Measurements from ENCODE around the gene TXNL4B. TPM values are rescaled to one million over a fixed set of nuclear protein-coding genes. Genes with fewer than 3 reads are reported as not detected.
"Not testable (repeated sequence)": the region's sequence is repeated elsewhere in the genome, so short reads cannot be mapped to it uniquely, and the experiment has no call there.

Gene TXNL4B
- total RNA-seq, 1 donor from 2014 or later = 7.1 TPM

DNA sequence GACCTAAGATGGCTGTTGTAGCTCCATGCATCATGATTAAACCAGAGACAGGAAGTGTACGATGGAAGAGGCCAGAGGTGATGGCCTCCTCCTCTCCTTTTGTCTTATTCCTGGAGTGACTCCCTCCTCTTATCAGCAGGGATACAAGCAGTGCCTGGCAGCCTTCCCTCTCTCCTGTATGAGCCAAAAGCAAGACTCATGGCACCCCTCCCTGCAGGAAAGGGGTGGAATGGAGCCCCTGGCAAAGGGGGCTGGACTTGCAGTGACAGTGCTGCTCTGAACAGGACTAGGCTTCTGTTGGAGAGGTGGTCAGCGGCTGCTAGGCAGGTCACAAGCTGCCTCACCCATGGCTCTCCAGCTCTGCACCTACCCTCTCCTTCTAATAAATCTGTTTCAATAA lies 8.4 kb downstream of the TXNL4B start:
- Mint-ChIP-seq H3K27ac (ENCODE audit: unreplicated experiment) (no peak overlapping the region), H3K4me1 (ENCODE audit: low read depth) (no peaks in the 10 kb centered on the region), H3K27me3 (ENCODE audit: low read depth) (no peaks in the 10 kb centered on the region), H3K9me3 (ENCODE audit: low read depth) (peaks cover 3% of the 10 kb centered on the region), H3K4me3 (ENCODE audit: unreplicated experiment) (no peak overlapping the region), H3K36me3 (ENCODE audit: low read depth) (peaks cover 26% of the 10 kb centered on the region)
- no peak for DNase-seq (ENCODE audit: low spot score)
- TF ChIP-seq, protein P1, sequence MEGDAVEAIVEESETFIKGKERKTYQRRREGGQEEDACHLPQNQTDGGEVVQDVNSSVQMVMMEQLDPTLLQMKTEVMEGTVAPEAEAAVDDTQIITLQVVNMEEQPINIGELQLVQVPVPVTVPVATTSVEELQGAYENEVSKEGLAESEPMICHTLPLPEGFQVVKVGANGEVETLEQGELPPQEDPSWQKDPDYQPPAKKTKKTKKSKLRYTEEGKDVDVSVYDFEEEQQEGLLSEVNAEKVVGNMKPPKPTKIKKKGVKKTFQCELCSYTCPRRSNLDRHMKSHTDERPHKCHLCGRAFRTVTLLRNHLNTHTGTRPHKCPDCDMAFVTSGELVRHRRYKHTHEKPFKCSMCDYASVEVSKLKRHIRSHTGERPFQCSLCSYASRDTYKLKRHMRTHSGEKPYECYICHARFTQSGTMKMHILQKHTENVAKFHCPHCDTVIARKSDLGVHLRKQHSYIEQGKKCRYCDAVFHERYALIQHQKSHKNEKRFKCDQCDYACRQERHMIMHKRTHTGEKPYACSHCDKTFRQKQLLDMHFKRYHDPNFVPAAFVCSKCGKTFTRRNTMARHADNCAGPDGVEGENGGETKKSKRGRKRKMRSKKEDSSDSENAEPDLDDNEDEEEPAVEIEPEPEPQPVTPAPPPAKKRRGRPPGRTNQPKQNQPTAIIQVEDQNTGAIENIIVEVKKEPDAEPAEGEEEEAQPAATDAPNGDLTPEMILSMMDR (IDR thresholded peaks at IDR 0.05) = no peak

DNA sequence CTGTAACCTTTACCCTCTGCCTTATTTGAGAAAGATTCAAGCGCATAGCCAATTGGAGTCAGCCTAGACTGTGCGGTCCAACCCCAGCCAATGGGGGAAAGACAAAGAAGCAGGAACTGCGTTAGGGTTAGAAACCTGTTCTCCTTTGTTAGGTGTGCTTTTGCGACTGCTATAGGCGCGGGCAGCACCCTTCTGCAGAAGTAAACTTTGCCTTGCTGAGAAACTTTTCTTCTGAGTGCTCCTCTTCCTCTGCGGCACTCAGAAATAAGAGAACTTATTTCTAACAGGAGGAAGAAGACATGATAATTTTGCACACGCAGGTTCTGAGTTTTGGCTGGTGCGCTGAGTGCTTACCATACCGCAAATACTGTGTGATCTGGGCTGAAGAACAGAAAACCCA lies 9.0 kb downstream of the TXNL4B start:
- Mint-ChIP-seq H3K4me3 (ENCODE audit: unreplicated experiment) (no peak overlapping the region), H3K27ac (ENCODE audit: unreplicated experiment) (no peak overlapping the region), H3K27me3 (ENCODE audit: low read depth) (no peaks in the 10 kb centered on the region), H3K36me3 (ENCODE audit: low read depth) (peaks cover 24% of the 10 kb centered on the region), H3K9me3 (ENCODE audit: low read depth) (peaks cover 3% of the 10 kb centered on the region), H3K4me1 (ENCODE audit: low read depth) (no peaks in the 10 kb centered on the region)
- no peak for DNase-seq (ENCODE audit: low spot score)
- TF ChIP-seq, protein P1 (IDR thresholded peaks at IDR 0.05) = no peak

DNA sequence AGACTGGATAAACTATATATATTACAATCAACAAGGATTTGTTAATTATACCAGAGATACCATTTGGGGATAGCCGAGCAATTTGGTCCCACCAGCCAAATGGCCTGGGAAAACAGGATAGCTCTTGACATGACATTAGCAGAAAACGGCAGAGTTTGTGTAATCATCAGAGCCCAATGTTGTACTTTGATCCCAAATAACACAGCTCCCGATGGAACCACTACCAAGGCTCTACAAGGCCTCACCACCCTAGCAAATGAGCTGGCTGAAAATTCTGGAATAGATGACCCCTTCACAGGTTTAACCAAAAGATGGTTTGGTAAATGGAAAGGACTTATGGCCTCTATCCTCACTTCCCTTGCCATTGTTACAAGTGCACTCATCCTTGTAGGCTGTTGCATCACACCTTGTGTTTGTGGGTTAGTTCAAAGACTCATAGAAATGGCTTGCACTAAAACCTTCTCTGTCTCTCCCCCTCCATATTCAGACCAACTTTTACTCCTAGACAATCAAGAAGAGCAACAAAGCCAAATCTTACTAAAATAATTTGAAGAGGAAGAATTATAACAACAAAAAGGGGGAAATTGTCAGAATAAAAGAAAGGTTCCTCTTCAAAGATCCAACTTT lies 9.5 kb downstream of the TXNL4B start:
- Mint-ChIP-seq H3K9me3 (ENCODE audit: low read depth) (peaks cover 3% of the 10 kb centered on the region), H3K4me3 (ENCODE audit: unreplicated experiment) (no peak overlapping the region), H3K27me3 (ENCODE audit: low read depth) (no peaks in the 10 kb centered on the region), H3K4me1 (ENCODE audit: low read depth) (no peaks in the 10 kb centered on the region), H3K36me3 (ENCODE audit: low read depth) (peaks cover 23% of the 10 kb centered on the region), H3K27ac (ENCODE audit: unreplicated experiment) (no peak overlapping the region)
- DNase-seq (ENCODE audit: low spot score) = no peak
- TF ChIP-seq, protein P1 (IDR thresholded peaks at IDR 0.05) = no peak

DNA sequence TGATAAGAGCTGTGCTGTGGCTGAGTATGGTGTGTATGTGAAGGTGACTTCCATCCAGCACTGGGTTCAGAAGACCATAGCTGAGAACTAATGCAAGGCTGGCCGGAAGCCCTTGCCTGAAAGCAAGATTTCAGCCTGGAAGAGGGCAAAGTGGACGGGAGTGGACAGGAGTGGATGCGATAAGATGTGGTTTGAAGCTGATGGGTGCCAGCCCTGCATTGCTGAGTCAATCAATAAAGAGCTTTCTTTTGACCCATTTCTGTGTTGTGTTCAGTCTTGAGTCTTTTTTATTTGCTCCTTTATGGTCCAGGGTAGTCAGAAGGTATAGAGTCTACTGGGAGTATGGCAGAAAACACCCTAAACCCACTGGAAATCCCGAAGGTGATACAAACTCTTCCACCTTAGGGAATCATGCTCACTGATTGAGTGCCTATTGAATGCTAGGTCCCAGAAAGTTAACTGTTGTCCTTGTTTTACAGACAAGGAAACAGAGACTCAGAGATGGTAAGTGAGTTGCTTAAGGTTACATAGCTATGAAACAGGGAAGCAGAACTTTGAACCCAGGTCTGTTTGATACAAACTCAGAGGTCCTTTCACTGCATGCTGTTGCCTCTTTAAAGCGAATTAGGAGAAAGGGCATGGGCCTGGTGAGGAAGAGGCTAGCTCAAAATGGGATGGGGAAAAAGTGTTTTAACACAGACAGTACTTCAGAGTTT lies 16.3 kb downstream of the TXNL4B start:
- not testable (repeated sequence) for H3K4me1 Mint-ChIP-seq (ENCODE audit: low read depth); H3K27ac Mint-ChIP-seq (ENCODE audit: unreplicated experiment); H3K4me3 Mint-ChIP-seq (ENCODE audit: unreplicated experiment); H3K36me3 Mint-ChIP-seq (ENCODE audit: low read depth); DNase-seq (ENCODE audit: low spot score); H3K9me3 Mint-ChIP-seq (ENCODE audit: low read depth); H3K27me3 Mint-ChIP-seq (ENCODE audit: low read depth)

DNA sequence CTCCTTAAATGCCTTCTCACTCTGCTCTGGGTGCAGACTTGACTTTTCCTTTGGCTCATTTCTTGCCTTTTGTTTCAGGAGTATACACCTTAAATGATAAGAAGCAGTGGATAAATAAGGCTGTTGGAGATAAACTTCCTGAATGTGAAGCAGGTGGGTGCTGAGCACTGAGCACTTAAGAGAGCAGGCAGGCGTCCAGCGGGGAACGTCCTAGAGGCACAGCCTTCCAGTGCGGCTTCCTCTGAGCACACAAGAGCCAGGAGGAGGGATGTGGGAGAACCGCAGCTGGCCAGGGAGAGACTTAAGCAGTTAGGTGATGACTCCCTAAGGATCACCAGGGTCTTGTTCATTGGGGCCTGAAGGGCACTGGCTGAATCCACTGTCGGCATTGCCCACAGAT lies 18.4 kb downstream of the TXNL4B start:
- not testable (repeated sequence) for H3K27ac Mint-ChIP-seq (ENCODE audit: unreplicated experiment); H3K4me3 Mint-ChIP-seq (ENCODE audit: unreplicated experiment); H3K9me3 Mint-ChIP-seq (ENCODE audit: low read depth); DNase-seq (ENCODE audit: low spot score); H3K36me3 Mint-ChIP-seq (ENCODE audit: low read depth); H3K27me3 Mint-ChIP-seq (ENCODE audit: low read depth); H3K4me1 Mint-ChIP-seq (ENCODE audit: low read depth)

DNA sequence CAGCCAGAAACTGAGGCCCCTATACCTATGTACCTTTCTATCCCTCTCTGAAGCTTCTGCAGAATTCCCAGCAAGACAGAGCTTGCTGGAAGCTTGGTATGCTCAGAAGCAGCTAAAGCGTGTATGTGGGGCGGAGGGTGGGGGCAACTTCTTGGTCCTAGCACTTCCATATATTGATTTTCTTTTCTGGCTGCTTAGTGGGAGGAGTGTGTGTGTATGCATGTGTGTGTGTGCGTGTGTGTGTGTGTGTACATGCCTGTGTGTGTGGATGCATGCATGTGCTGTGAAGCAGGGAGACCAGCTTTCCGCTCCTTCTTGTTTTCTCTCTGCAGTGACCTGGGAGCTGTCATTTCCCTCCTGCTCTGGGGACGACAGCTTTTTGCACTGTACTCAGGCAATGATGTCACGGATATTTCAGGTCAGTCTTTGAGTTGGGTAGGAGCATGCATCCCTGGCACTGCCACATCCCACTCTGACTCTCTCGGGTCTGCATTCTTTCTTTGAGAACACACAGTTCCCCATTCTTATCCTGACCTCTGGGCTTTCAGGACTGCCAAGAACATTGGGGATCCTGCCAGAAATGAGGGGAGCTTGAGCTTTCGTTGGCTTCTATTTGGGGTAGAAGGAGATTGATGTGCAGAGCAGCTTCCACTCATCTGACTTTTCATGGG lies 19.7 kb downstream of the TXNL4B start:
- no peaks in the 10 kb centered on the region for H3K9me3 Mint-ChIP-seq (ENCODE audit: low read depth)
- no peak overlapping the region for H3K27ac Mint-ChIP-seq (ENCODE audit: unreplicated experiment)
- H3K4me3 Mint-ChIP-seq (ENCODE audit: unreplicated experiment) = no peak overlapping the region

More for the DNA sequence above, 19.7 kb downstream of the TXNL4B start:
- TF ChIP-seq, protein P1 (IDR thresholded peaks at IDR 0.05) = no peak
- peaks cover 1% of the 10 kb centered on the region for H3K36me3 Mint-ChIP-seq (ENCODE audit: low read depth)
- H3K27me3 Mint-ChIP-seq (ENCODE audit: low read depth) = no peaks in the 10 kb centered on the region
- H3K4me1 Mint-ChIP-seq (ENCODE audit: low read depth) = peaks cover 4% of the 10 kb centered on the region
- no peak for DNase-seq (ENCODE audit: low spot score)
